GM23248 (cell line): ENCODE results near the gene RERE.

Experiments used
- EZH2 ChIP-seq: fragments of 200-600 bp; sonication (generic); IDR thresholded peaks from 2 replicates; pipeline ENCODE4 v1.6.1; 2018; ENCODE audit warnings: antibody characterized with exemption, mild to moderate bottlenecking; ENCODE audit not compliant: insufficient read depth, poor library complexity, severe bottlenecking
- EZH2phosphoT487 ChIP-seq: fragments of 200-600 bp; sonication (generic); IDR thresholded peaks from 2 replicates; pipeline ENCODE4 v1.6.1; 2018; ENCODE audit warnings: antibody characterized with exemption, moderate library complexity, mild to moderate bottlenecking, low read depth; ENCODE audit not compliant: insufficient read depth

DNA sequence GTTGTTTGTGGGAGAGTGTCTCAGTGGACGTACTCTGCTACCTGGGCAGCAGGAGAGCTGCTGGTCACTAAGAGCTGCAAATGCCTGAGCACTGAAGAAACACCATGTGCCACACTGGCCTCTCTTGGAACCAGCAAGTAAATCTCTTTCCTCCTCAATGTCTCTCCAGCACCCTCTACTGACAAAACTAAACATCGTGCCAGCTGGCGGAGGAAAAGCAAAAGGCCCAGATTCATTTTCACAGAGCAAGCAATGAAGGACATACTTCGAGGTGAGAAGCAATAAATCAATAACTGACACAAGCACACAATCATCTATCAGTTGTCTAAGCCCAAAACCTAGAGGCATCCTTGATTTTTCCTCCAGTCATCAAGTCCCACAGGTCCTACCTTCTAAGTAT lies 78.1 kb downstream of the RERE start:
- no peak for TF ChIP-seq EZH2
- TF ChIP-seq EZH2phosphoT487 = no peak
